HL-60 (cell line): ENCODE data around the gene ZBTB7C.

Source experiments
- POLR2AphosphoS5 ChIP-seq: IDR thresholded peaks from 2 replicates; pipeline ENCODE4 v1.6.1; 2012; ENCODE audit warnings: low read depth
- SPI1 ChIP-seq: IDR thresholded peaks from 2 replicates; pipeline ENCODE4 v1.6.1; 2012; ENCODE audit warnings: low read depth, mild to moderate bottlenecking, borderline replicate concordance
- TF ChIP-seq, protein P1 (sequence below): IDR thresholded peaks from one replicate; pipeline ENCODE4 v1.5.1; 2011; ENCODE audit warnings: low read length, control low read depth, inconsistent platforms; ENCODE audit not compliant: insufficient read depth
- TF ChIP-seq, protein P2 (sequence below): IDR thresholded peaks from 2 replicates; pipeline ENCODE4 v1.6.1; 2012; ENCODE audit warnings: low read depth; ENCODE audit not compliant: insufficient replicate concordance

DNA sequence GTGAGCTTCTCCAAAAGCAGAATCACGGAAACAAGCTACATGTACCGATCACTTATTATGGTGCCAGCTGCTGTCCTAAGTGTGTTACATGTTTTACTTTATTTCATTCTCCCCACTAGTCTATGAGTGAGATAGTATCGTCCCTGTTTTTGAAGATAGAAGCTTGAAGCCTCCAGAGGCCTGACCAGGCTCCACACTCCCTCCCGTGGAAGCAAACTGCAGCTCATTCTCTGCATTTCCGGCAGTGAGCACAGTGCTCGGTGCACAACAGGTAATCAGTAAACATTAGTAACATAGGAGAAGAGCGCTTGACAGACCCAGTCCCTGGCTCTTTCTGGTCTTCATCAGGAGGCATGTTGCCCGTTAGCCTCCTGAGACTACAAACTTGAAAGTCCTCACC is 72.9 kb downstream of the ZBTB7C start:
- no peak for TF ChIP-seq POLR2AphosphoS5
- TF ChIP-seq, protein P1, sequence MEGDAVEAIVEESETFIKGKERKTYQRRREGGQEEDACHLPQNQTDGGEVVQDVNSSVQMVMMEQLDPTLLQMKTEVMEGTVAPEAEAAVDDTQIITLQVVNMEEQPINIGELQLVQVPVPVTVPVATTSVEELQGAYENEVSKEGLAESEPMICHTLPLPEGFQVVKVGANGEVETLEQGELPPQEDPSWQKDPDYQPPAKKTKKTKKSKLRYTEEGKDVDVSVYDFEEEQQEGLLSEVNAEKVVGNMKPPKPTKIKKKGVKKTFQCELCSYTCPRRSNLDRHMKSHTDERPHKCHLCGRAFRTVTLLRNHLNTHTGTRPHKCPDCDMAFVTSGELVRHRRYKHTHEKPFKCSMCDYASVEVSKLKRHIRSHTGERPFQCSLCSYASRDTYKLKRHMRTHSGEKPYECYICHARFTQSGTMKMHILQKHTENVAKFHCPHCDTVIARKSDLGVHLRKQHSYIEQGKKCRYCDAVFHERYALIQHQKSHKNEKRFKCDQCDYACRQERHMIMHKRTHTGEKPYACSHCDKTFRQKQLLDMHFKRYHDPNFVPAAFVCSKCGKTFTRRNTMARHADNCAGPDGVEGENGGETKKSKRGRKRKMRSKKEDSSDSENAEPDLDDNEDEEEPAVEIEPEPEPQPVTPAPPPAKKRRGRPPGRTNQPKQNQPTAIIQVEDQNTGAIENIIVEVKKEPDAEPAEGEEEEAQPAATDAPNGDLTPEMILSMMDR = no peak
- TF ChIP-seq, protein P2, sequence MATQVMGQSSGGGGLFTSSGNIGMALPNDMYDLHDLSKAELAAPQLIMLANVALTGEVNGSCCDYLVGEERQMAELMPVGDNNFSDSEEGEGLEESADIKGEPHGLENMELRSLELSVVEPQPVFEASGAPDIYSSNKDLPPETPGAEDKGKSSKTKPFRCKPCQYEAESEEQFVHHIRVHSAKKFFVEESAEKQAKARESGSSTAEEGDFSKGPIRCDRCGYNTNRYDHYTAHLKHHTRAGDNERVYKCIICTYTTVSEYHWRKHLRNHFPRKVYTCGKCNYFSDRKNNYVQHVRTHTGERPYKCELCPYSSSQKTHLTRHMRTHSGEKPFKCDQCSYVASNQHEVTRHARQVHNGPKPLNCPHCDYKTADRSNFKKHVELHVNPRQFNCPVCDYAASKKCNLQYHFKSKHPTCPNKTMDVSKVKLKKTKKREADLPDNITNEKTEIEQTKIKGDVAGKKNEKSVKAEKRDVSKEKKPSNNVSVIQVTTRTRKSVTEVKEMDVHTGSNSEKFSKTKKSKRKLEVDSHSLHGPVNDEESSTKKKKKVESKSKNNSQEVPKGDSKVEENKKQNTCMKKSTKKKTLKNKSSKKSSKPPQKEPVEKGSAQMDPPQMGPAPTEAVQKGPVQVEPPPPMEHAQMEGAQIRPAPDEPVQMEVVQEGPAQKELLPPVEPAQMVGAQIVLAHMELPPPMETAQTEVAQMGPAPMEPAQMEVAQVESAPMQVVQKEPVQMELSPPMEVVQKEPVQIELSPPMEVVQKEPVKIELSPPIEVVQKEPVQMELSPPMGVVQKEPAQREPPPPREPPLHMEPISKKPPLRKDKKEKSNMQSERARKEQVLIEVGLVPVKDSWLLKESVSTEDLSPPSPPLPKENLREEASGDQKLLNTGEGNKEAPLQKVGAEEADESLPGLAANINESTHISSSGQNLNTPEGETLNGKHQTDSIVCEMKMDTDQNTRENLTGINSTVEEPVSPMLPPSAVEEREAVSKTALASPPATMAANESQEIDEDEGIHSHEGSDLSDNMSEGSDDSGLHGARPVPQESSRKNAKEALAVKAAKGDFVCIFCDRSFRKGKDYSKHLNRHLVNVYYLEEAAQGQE = no peak
- no peak for TF ChIP-seq SPI1
